Hepatocyte (in vitro differentiated cells): Measurements from ENCODE around the gene RANGAP1.

Source experiments
- EZH2 ChIP-seq: fragments of 200-600 bp; sonication (generic); IDR thresholded peaks from 2 replicates; pipeline ENCODE4 v1.6.1; 2016; ENCODE audit warnings: antibody characterized with exemption, mild to moderate bottlenecking, borderline replicate concordance
- EZH2phosphoT487 ChIP-seq: fragments of 200-600 bp; sonication (generic); IDR thresholded peaks from one replicate; pipeline ENCODE4 v1.6.1; 2018; ENCODE audit warnings: antibody characterized with exemption, mild to moderate bottlenecking, low read depth, moderate library complexity; ENCODE audit not compliant: unreplicated experiment, severe bottlenecking
- TF ChIP-seq, protein P1 (sequence below): fragments of 200-600 bp; sonication (generic); IDR thresholded peaks from 2 replicates; pipeline ENCODE4 v1.5.1; 2016; ENCODE audit warnings: antibody characterized with exemption, mild to moderate bottlenecking; ENCODE audit not compliant: poor library complexity

DNA sequence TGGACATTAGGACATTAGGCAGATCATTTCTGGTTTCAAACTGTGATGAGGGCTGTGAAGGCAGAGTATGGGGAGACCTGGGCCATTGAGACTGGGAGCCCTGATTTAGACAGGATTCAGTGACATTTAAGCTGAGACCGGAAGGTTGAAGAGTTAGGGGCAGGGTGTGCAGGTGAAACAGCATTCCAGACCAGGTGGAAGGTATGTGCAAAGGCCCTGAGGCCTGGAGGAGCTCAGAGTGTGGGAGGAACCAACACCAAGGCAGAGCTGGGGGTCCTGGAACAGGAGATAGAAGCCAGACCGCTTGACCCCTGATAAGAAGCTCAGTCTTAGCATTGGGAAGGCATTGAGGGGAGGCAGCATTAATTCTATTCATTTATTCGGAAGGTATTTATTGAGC, 47.8 kb upstream of the RANGAP1 start:
- TF ChIP-seq, protein P1, sequence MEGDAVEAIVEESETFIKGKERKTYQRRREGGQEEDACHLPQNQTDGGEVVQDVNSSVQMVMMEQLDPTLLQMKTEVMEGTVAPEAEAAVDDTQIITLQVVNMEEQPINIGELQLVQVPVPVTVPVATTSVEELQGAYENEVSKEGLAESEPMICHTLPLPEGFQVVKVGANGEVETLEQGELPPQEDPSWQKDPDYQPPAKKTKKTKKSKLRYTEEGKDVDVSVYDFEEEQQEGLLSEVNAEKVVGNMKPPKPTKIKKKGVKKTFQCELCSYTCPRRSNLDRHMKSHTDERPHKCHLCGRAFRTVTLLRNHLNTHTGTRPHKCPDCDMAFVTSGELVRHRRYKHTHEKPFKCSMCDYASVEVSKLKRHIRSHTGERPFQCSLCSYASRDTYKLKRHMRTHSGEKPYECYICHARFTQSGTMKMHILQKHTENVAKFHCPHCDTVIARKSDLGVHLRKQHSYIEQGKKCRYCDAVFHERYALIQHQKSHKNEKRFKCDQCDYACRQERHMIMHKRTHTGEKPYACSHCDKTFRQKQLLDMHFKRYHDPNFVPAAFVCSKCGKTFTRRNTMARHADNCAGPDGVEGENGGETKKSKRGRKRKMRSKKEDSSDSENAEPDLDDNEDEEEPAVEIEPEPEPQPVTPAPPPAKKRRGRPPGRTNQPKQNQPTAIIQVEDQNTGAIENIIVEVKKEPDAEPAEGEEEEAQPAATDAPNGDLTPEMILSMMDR: no peak
- no peak for TF ChIP-seq EZH2
- TF ChIP-seq EZH2phosphoT487: no peak
